ENCODE results near the gene NUDT8.
"Not testable (repeated sequence)": the region's sequence is repeated elsewhere in the genome, so short reads cannot be mapped to it uniquely, and the experiment has no call there.

Gene NUDT8

DNA sequence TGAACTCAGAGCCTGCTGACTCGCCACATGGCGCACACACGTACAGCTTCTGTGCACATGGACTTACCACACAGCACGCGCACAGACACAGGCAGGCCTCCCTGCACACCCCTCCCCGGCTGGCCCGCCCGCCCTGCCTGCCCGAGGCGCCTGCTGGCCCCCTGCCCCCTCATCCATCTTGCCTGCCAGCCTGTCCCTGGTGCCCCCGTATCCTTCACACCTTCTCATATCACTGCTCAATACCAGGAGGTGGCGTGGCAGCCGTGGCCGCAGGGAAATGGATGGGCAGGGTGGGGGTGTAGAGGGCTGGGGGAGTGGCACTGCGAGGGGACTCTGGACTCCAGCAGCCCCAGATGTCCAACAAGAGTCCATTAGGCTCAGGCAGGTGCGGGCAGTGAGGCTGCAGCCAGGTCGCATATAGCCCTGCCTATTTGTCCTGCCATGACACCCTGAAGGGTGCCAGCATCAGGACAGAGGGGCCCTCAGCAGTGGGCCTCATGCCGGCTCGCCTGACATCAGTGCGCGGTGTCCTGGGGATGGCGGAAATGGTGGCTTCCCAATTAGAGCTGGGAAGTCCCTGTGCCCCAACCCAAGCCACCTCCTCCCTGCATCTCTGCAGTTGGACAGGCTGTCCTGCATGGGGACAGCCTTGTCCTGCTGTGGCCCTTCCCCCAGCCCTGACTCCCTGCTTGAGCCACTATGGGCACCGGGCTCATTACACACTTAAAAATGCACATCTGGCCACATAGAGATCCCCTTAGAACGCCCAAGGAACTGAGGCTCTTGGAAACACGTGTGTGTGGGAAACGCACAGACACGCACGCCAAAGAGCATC is 11.8 kb upstream of the NUDT8 start:
- no peak for DNase-seq

DNA sequence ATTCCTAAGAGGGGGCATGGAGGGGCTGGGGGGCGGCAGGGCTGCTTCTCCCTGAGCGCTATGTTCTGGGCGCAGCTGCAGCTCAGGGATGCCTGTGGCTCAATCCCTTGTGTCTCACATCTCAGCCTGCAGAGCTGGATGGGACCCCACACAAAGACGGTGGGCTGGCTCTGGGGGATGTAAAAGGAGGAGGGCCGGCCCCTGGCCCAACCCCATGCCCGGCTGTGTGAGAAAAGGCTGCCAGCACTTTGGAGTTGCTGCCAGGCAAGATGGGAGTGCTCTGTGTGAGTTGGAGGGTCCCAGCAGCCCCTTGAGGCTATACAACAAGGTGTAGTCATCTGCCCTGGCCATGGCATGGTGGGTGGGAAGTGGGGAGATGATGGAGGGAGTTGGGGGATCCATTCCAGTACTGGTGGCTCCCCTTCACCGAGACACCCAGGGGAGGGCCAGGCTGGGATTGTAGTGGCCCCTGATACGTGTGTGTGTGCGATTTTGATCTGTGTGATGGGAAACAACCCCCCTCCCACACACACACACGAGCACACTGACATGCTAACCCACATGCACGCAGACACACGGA is 11.1 kb upstream of the NUDT8 start:
- DNase-seq: no peak

DNA sequence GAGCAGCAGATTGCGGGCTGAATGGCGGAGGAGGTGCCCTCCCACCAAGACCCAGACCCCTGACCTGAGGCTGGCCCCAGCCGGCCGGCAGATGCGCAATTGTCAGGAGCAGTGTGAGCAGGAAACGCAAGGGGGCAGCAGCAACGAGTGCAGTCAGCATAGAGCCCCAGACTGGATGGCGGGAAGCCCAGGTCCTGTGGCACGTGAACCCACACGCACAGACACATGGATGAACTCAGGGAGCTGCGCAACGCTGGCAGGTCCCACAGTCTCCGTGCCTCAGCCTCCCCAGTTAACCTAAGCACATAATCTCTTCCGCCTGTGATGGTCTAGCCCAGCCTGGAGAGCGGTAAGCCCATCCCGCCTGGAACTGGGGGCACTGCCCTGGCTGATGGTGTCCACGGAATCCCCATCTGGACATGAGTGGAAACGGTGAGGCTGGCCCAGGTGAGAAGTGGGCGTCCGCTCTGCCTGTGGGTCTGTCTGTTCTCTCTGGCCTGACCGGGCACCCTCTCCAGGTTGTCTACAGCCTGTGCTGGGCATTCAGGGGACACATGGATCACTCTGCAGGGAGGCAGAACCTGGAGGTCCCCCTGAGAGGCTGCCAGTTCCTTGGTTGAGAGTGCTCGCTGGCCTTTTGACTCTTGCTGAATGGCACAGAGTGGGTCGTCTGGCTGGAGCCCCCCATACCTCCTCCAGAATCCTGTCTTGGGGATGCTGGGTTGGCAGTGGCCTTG is 10.5 kb upstream of the NUDT8 start:
- peak; percentile 30 for DNase-seq

DNA sequence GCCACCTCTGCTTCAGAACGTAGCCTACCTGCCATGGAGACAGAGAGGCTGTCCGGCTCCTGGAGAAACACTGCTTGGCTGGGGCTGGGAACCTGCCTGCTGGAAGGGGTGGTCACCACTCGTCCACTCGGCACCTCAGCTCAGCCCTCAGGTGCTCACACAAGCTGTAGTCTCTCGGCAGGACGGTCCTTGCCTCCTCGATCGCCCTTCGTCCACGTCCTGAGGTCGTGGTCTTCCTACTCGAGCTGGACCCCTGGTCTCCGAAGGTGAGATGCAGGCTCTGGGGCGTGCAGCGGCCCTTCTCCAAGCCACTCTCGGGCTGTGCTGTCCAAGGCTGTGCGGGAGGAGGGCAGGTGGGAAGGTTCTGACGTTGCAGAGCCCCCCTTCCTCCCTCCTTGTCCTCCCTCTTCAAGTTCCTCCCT is 9.7 kb upstream of the NUDT8 start, which contains the start of gene TBX10:
Gene TBX10, minus strand, starts transcription at position 326 of the 422 bp plus-strand sequence. Its CDS starts 291 bp downstream, at position 35.
- DNase-seq: no peak

DNA sequence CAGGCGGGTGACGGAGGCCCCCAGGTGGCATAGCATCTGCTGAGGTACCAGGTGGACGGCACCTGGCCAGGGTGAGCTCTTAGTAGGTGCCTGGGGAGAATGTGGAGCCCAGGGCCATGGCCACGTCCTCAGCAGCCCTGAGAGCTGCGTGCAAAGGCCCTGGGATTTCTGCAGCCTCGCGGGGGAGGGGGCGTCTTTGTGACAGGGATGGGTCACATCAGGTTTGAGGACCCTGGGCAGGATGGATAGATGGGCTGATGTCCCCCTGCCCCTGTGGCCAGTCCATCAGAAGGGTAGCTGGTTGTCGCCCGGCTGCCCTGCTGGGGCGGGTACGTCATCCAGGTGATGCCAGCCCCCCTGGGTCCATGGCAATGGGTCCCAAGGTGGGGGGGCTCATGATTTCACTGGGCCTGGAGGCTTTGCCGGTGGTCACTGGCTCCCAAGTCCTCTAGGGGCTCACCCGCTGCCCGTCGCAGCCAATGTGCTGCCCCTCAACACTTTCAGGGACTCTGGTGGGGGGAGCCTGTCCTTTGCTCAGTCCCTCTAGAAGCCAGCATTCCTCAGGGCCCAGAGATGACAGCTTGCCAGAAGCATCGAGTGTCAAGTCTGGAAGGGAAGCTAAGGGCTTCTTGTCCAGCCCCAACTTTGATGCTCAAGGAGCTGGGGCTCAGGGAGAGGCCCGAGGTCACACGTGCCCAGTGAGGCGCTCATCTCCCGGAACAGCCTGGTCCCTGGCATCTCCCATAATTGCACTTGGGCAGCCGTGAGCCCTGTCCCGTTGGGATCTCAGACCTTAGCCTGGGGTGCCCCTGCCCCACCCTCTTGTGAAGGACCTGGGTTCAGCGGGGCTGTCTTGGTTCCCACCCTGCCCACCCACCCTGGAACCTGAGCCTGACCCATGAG is 9.0 kb upstream of the NUDT8 start:
- DNase-seq: no peak

DNA sequence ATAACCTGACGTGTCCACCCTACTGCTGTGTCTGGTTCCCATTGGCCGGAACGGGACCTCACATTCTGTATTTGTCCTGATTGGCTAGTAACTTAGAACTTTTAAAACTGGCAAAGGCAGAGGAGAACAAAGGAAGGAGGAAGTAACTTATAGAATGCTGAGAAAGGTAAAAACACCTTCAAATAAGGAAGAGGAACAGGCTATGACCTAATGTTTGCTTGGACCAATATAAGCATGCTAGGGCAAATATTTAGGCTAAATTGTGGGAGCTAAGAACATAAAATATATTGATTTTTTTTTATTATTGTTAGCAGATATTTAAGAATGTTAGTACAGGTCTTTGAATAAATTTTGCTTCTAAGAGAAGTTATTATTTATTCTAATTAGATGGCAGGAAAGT is 7.7 kb upstream of the NUDT8 start:
- DNase-seq: not testable (repeated sequence)

DNA sequence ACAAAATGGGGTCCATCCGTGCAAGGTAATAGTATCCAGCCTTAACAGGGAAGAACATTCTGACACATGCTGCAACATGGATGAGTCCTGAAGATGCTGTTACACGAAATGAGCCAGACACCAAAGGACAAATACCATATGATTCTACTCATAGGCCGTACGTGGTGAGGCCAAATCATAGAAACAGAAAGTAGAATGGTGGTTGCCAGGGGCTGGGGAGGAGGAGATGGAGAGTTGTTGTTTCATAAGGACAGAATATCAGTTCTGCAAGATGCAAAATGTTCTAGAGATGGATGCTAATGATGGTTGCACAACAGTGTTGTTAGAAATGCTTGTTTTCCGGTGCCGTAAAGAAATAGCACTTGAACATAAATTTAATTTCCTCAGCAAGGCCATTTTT is 7.2 kb upstream of the NUDT8 start:
- no peak for DNase-seq

DNA sequence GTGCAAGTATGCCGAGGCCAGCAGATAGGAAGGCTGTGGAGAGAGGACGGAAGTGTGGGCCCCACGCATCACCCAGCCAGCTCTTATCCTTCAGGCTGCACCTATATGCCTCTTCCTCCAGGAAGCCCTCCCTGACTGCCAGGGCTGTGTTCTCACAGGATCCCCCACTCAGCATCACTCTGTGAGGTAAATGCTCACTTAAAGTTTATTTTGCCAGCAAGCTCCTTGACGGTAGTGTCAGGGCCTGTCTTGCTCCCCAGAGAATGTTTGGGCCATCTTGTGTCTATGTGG is 5.4 kb upstream of the NUDT8 start:
- DNase-seq: no peak

DNA sequence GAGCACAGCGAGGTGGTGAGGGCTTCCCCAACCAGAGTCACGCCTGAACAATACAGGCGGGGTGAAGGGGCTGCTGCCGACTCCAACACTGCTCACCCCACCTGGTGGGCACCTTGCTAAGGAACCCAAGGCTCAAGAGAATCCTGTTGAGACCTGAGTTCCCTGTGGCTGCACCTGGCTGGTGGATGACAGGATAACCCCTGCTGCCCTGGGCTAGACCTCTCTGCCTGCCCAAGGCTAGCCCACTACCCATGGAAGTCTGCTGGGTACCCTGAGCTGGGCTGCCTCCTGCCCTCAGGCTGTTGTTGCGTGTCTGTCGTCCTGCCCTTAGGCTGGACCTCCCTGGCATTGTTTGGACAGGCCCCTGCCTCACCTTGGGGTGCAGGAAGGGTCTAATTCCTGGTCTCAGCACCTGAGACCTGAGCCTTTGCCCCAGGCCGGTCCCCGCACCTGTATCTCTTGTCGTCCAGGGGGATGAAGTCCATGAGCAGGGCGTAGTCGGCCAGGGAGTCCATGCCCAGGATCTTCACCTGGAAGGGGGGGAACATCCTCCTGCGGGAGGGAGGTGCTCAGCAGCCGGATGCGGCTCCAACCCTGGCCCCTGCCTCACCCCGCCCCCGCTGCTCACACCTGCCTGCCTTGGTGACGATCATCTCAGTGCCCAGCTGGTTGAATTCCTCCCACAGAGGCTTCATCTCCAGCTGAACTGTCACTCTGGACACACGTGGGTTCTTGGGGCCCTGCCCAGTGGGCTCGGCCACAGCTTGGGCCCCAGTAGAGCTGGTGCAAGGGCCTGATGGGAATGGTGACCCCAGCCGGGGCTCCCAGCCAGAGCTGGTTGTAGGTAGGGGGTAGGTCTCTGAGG is 4.9 kb upstream of the NUDT8 start:
- no peak for DNase-seq

DNA sequence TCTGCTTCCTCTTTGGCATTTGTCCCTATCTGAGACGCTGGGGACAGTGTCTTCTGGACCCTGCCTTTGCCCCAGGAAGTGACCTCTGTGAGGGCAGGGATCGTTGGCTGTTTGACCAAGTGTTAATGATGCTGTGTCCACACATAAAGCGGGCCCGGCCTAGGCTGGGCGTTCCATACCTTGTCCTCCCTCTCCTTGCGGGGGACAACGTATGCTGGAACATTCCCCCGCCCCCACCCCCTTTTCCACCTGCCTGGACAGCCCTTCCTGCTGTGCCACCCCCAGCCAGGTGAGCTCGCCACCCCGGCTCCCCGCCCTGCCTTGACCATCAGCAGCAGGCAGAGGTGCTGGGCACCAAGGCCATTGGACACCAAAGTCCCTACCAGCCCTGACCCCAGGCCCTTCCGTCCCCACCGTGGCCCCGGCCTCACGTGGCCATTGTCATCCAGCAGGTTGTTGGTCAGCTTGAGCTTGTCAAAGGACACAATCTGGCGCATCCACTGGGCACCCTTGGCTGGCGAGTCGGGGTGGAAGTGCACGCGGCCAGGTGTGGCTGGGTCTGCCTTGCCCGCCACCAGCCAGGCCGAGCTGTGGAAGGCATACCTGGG is 4.1 kb upstream of the NUDT8 start:
- no peak for DNase-seq

DNA sequence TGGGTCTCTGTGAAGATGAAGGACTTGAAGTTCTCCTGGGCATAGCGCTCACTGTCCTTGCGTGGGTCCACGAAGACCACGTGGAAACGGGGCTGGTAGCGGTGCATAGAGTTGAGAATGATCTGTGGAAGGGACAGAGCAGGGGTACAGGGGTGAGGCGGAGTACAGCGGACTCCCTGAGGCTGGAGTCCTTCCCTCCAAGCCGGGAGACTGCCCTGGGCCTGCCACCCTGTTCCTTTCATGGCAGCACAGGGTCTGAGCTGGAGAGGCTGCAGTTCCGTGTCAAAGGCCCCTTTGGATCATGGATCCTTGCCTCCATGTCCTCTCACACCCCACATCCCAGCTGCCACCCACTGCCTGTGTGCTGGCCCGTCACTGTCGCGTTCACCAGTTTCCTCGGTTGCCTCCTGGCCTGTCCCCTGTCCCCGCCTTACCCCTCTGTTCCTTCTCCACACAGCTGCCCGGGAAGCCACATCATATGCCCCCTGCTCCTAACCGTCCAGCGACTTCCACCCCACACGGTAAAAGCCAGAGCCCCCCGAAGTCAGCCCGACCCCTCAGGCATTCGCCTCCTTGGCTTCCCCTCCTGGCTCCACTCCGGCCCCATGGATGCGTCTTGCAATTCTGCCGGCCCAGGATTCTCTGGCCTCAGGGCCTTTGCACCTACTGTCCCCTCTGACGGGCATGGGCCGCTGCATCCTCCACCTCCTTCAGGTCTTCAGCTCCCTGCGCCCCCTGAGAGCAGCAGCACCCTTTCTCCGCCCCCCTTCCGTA is 3.4 kb upstream of the NUDT8 start:
- no peak for DNase-seq

DNA sequence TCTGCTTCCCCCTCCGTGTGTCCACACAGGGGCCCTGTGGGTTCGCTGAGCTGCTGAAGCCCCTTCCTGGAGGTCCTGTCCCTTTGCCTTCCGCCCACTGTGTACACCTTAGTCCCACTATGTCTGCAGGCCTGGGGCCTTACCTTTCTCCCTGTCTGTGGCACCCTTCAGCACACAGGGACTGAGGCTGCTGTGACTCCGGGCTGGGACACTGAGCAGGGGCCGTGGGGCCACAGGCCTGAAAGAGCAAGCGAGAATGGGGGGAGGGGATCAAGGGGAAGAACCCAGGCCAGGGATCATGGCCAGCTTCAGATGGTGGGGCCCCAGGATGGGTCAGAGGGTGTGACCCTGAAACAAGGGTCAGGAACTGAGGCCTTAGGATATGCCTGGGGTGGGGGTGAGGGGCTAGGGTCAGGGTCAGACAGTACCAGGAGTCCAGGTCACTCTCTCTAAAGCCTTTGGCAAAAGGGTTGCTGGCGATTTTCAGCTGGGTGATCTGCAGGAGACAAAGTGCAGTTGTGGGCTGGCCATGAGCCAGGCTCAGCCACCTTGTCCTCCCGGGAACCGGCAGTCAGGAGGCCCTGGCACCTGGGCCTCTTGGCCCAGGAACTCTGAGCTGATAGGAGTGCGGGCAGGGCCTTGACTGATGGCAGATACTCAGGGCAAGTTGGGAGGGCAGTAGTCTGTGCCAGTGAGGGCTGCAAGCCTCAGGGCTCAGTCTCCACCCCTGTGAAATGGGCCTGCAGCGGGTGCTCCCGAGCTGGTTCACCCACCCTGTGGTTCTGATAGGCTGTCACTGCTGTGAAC is 2.6 kb upstream of the NUDT8 start:
- DNase-seq: no peak

DNA sequence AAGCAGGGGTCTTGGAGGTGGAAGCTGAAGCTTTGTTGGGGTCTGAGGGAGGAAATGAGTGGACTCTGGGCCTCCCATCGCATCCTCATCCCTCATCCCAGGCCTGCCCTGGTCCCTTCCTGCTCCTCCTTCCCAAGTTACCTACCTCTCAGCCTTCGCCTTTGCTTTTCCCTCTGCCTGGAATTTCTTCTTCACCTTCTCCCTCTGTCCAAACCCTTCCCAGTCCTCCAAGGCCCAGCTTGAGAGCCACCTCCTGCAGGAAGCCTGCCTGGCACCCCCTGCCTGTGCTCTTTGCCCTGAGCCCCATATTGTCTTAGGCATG is 2.1 kb upstream of the NUDT8 start:
- no peak for DNase-seq

DNA sequence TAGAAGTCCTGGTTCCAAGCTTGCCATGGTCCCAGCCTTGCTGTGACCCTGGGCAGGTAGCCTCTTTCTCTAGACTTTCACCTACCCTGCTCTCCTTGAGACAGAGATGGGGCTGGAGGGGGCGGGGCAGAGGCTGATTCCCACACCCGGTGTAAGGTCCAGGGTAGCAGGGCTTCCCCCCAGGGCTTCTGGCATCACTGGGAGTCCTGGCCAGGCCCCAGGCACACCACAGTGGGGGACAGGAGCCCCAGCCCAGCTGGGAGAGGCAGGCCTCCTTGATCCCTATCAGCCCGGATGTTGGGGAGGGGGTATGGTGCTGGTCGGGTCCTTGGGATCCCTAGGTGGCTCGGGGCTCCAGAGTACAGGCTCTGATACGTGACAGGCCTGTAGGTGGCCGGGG is 1.7 kb upstream of the NUDT8 start:
- no peak for DNase-seq

DNA sequence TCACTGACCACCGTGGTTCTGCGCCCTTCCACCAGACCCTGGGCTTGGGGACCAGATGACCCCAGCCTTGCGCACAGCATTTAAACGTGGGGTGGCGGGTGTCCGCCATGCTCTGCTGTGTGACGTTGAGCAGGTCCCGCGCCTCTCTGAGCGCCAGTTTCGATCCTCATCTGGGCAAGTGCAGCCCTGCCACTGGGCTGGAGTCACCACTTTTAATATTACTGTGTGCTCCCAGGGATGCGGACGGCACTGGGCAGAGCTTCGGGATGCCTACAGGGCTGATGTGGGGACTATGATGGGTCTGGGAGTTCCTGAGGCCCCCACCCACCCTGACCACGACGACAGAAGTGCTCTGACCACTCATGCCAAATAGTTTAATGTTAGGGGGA is 1.2 kb upstream of the NUDT8 start:
- no peak for DNase-seq

DNA sequence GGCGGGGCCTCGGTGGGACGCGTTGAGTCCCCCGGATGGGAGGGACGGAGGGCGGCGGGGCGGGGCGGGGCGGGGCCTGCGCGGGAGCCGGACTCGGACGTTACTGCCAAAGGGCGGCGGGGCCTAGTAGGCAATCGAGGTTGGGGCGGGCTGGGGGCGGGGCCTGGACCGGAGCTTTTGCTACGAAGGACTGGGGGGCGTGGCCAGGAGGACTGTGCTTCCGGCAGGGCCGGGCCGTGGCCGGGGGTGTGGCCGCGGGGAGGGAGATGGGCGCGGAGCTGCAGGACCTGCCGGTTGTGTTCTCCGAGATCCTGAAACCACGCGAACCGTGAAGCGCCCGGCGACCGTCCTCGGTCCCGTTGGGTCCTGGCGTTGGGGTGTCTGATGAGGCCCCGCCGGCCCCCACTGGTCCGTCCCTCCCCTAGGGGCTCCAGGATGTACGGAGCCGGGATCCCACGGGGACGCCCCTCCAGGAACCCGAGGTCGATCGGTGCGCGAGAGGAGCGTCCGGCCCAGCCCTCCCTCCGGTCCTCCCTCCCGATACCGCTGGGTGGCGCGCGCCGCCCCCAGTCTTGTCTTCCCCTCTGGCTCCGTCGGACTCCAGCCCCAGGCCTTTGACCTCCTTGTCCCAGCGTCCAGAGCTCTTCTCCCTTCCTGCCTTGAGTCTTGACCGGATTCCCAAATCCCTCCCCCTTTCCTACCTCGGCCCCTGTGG is 648 bp upstream of the NUDT8 start:
- DNase-seq: peak; percentile 98

DNA sequence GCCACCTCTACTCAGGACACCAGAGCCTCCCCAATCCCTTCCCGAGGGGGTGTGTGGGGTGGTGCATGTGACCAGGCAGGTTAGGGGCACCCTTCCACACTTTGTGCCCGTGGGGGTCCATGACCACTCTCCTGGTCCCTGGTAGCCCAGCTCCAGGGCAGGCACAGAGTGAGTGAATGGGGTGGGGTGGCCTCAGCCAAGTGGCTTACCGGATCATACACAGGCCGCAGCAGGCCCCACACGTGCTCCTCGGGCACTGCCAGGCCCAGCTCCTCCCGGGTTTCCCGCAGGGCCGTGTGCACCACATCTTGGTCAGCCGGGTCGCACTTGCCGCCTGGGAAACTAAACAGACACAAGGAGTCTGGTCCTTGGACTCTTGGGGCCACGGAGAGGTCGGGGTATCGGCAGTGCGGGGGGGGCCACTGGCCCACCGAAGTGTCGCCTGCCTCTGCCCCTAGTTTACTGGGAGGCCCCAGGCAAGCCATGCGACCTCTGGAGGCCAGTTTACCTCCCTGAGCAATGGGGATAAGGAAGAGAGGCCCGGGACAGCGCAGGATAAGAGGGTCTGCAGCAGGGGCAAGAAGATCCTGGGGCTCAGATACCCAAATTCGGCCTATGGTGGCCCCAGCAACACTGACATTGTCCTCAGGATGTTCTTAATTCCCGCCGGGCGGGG is 889 bp downstream of the NUDT8 start:
- DNase-seq: no peak

DNA sequence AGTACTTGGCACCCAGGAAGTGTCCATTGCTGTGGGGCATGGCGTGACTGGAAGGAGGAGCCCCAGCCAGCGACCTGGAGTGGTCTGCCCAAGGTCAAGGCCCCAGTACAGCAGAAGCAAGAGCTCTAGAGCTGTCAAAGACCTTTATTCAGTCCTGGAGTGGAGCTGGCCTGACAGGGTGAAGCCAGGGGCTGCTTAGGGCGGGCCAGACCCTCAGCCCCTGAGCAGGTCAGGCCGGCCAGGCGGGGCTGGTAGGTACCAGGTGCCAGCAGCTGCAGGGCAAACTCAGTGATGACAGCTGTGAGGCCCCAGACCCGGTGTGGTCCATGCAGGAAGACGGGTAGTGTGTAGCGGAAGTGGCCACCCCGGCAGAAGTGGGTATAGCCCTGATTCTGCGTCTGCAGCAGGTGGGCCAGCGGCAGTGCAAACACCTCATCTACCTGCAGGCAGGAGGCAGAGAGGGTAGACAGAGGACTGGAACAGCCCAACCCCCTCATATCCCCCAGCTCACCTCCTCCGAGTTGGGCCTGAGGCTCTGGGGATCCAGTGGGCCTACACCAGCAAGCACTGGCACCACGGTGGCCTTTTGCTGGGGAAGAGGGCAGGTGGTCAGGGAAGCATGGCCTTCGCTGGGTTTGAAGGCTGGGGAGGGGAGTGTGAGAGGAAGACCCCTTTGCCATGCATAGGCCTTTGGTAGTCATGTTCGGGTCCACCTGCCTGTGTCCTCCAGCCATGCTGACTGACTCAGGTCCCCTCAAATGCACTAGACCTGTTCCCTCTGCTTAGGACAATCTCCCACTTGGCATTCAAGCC is 1.7 kb downstream of the NUDT8 start:
- no peak for DNase-seq

All from HCEC 1CT (cell line).